OCI-LY7 (cell line): ENCODE data around the gene HDAC9.

Experiments
- EZH2phosphoT487 ChIP-seq: fragments of 200-600 bp; sonication (generic); IDR thresholded peaks from 2 replicates; pipeline ENCODE4 v1.6.1; 2018; ENCODE audit warnings: low read depth, borderline replicate concordance, mild to moderate bottlenecking, mixed run types, antibody characterized with exemption, low read length, moderate library complexity, mixed read lengths
- TF ChIP-seq, protein P1 (sequence below): fragments of 200-600 bp; sonication (generic); conservative IDR thresholded peaks from 2 replicates; pipeline ENCODE4 v1.5.1; 2014; ENCODE audit warnings: mild to moderate bottlenecking, antibody characterized with exemption, low read length, moderate library complexity, mixed read lengths

DNA sequence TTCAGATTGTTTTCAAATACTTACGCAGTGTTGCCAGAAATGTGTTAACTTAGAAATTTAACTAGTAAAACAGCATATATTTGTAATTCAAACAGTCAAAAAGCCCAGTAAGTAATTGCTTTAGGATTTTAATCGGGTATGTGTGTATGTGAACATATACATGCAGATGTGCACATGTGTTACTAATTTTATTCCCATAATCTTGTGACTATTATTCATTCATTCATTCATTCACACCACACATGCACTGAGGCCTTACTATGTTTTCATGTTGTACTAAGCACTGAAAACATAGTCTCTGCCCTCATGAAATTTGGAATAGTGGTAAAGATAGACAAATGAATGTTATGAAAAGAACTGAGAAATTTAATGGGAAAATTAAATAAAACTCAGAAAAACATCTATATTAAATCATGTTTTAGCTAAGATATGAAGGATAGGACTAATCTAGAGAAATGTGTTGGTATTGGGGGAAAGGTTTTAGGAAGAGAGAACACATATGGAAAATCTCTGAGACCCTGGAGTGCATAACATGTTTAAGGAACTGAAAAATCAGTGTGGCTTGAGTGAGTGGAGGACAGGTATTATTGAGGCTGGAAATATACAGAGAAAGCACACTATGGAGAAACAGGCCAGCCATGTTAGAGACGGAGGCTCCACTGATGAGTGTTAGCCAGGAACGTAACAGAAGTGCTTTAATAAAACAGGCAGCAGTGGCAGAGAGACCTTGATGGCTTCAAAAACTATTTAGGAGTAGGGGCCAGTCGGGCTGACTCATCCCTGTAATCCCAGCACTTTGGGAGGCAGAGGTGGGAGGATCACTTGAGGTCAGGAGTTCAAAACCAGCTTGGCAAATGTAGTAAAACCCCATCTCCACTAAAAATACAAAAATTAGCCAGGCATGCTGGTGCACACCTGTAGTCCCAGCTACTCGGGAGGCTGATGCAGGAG, 80.3 kb downstream of the HDAC9 start:
- TF ChIP-seq, protein P1, sequence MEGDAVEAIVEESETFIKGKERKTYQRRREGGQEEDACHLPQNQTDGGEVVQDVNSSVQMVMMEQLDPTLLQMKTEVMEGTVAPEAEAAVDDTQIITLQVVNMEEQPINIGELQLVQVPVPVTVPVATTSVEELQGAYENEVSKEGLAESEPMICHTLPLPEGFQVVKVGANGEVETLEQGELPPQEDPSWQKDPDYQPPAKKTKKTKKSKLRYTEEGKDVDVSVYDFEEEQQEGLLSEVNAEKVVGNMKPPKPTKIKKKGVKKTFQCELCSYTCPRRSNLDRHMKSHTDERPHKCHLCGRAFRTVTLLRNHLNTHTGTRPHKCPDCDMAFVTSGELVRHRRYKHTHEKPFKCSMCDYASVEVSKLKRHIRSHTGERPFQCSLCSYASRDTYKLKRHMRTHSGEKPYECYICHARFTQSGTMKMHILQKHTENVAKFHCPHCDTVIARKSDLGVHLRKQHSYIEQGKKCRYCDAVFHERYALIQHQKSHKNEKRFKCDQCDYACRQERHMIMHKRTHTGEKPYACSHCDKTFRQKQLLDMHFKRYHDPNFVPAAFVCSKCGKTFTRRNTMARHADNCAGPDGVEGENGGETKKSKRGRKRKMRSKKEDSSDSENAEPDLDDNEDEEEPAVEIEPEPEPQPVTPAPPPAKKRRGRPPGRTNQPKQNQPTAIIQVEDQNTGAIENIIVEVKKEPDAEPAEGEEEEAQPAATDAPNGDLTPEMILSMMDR: no peak
- TF ChIP-seq EZH2phosphoT487: no peak
